Measurements from ENCODE around the gene SLC10A7.

SLC10A7 gene

DNA sequence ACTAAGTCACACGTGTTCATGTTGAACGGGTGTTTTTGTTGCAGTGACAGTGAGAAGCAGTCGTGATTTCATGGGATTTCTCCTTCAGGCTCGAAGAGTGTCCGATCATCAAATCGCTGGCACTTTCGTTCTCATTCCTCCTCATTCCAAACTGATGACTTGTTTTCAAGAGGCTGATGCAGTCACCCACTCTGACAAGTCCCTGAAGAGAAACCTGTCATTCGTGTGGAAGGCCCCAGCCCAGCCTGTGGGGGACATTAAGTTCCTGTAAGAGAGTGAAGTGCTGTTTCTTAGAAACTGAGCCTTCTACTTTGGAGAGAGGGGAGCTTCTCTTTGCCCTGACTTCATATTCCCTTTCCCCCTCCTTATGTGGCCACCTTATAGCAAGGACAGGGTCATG lies 299.4 kb downstream of the SLC10A7 start:
- Histone ChIP-seq H3K36me3 (replicated peaks; ENCODE audit: insufficient read depth, low read length) (no peaks in the 10 kb centered on the region), H4K20me1 (ENCODE audit: insufficient read depth, low read length) (no peaks in the 10 kb centered on the region), H3F3A (ENCODE audit: insufficient read depth, low read length) (no peaks in the 10 kb centered on the region), H3K4me1 (ENCODE audit: low read length) (no peaks in the 10 kb centered on the region), H3K9ac (ENCODE audit: low read length) (no peak overlapping the region), H3K27me3 (replicated peaks; ENCODE audit: insufficient read depth, low read length) (no peaks in the 10 kb centered on the region), H3K9me2 (replicated peaks; ENCODE audit: insufficient read depth, low read length) (no peaks in the 10 kb centered on the region), H3K9me3 (replicated peaks; ENCODE audit: insufficient read depth, low read length) (no peaks in the 10 kb centered on the region), H3K27ac (ENCODE audit: low read length) (no peak overlapping the region), H3K4me2 (ENCODE audit: low read depth, low read length) (no peak overlapping the region), H3K4me3 (ENCODE audit: low read length) (no peak overlapping the region), H2AFZ (ENCODE audit: low read length) (no peak overlapping the region), H3K79me2 (ENCODE audit: low read length) (no peaks in the 10 kb centered on the region)
- DNase-seq, result no peak
- TF ChIP-seq, protein P1, sequence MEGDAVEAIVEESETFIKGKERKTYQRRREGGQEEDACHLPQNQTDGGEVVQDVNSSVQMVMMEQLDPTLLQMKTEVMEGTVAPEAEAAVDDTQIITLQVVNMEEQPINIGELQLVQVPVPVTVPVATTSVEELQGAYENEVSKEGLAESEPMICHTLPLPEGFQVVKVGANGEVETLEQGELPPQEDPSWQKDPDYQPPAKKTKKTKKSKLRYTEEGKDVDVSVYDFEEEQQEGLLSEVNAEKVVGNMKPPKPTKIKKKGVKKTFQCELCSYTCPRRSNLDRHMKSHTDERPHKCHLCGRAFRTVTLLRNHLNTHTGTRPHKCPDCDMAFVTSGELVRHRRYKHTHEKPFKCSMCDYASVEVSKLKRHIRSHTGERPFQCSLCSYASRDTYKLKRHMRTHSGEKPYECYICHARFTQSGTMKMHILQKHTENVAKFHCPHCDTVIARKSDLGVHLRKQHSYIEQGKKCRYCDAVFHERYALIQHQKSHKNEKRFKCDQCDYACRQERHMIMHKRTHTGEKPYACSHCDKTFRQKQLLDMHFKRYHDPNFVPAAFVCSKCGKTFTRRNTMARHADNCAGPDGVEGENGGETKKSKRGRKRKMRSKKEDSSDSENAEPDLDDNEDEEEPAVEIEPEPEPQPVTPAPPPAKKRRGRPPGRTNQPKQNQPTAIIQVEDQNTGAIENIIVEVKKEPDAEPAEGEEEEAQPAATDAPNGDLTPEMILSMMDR (IDR thresholded peaks at IDR 0.05; ENCODE audit: low read length), result no peak
- no peak for TF ChIP-seq EZH2 (optimal IDR thresholded peaks at IDR 0.05; ENCODE audit: low read depth, low read length)
- no peak for TF ChIP-seq EZH2phosphoT487 (IDR thresholded peaks at IDR 0.05; ENCODE audit: low read length)

- Histone ChIP-seq H3F3A (ENCODE audit: insufficient read depth, low read length) (no peaks in the 10 kb centered on the region), H3K27ac (ENCODE audit: low read length) (no peak within 1 kb of the TSS), H3K79me2 (ENCODE audit: low read length) (no peaks in the 10 kb centered on the region), H3K9me2 (replicated peaks; ENCODE audit: insufficient read depth, low read length) (no peaks in the 10 kb centered on the region), H3K9ac (ENCODE audit: low read length) (no peak within 1 kb of the TSS), H3K4me3 (ENCODE audit: low read length) (no peak within 1 kb of the TSS), H4K20me1 (ENCODE audit: insufficient read depth, low read length) (no peaks in the 10 kb centered on the region), H3K36me3 (replicated peaks; ENCODE audit: insufficient read depth, low read length) (no peaks in the 10 kb centered on the region), H3K9me3 (replicated peaks; ENCODE audit: insufficient read depth, low read length) (no peaks in the 10 kb centered on the region), H3K4me1 (ENCODE audit: low read length) (no peaks in the 10 kb centered on the region), H3K27me3 (replicated peaks; ENCODE audit: insufficient read depth, low read length) (no peaks in the 10 kb centered on the region), H2AFZ (ENCODE audit: low read length) (no peak within 1 kb of the TSS), H3K4me2 (ENCODE audit: low read depth, low read length) (no peak within 1 kb of the TSS)
- no peak for DNase-seq
- TF ChIP-seq, protein P1 (IDR thresholded peaks at IDR 0.05; ENCODE audit: low read length), result no peak
- TF ChIP-seq EZH2 (optimal IDR thresholded peaks at IDR 0.05; ENCODE audit: low read depth, low read length) (no peak), EZH2phosphoT487 (IDR thresholded peaks at IDR 0.05; ENCODE audit: low read length) (no peak)
These were observed 307.5 kb downstream of the SLC10A7 start, which contains the start of gene REELD1 for GRCh38 chr4:146214238-146214637. Gene REELD1 (plus strand): TSS chr4:146214538. CDS start chr4:146216953, 2,415 bp downstream.

GRCh38 chr4:146212781-146213180 lies 309.0 kb downstream of the SLC10A7 start:
- no peak overlapping the region for H3K4me3 ChIP-seq (ENCODE audit: low read length)
- no peak overlapping the region for H2AFZ ChIP-seq (ENCODE audit: low read length)
- H3K36me3 ChIP-seq (replicated peaks; ENCODE audit: insufficient read depth, low read length), result no peaks in the 10 kb centered on the region
- no peaks in the 10 kb centered on the region for H3K9me2 ChIP-seq (replicated peaks; ENCODE audit: insufficient read depth, low read length)
- H3K4me1 ChIP-seq (ENCODE audit: low read length), result no peaks in the 10 kb centered on the region
- H3K27ac ChIP-seq (ENCODE audit: low read length), result no peak overlapping the region
- H3K27me3 ChIP-seq (replicated peaks; ENCODE audit: insufficient read depth, low read length), result no peaks in the 10 kb centered on the region
- H4K20me1 ChIP-seq (ENCODE audit: insufficient read depth, low read length), result no peaks in the 10 kb centered on the region
- H3F3A ChIP-seq (ENCODE audit: insufficient read depth, low read length), result no peaks in the 10 kb centered on the region
- no peak overlapping the region for H3K4me2 ChIP-seq (ENCODE audit: low read depth, low read length)
- no peak for TF ChIP-seq EZH2phosphoT487 (IDR thresholded peaks at IDR 0.05; ENCODE audit: low read length)
- TF ChIP-seq, protein P1 (IDR thresholded peaks at IDR 0.05; ENCODE audit: low read length), result no peak
- no peak for TF ChIP-seq EZH2 (optimal IDR thresholded peaks at IDR 0.05; ENCODE audit: low read depth, low read length)
- H3K9me3 ChIP-seq (replicated peaks; ENCODE audit: insufficient read depth, low read length), result no peaks in the 10 kb centered on the region
- no peaks in the 10 kb centered on the region for H3K79me2 ChIP-seq (ENCODE audit: low read length)
- no peak for DNase-seq
- no peak overlapping the region for H3K9ac ChIP-seq (ENCODE audit: low read length)
